C4-2B (cell line): ENCODE data around the gene CACNA1G.

Experiments used
- H3K27ac ChIP-seq: fragments of 450-650 bp; 2 replicates; pipeline ENCODE4 v1.5.1; 2017
- CTCF ChIP-seq: fragments of 450-650 bp; conservative IDR thresholded peaks from 2 replicates; pipeline ENCODE4 v1.5.1; 2017; ENCODE audit warnings: mild to moderate bottlenecking
- ZFX ChIP-seq: fragments of 450-650 bp; IDR thresholded peaks from 2 replicates; pipeline ENCODE4 v1.6.1; 2017

CACNA1G gene

GRCh38 chr17:50656509-50656908 lies 96.0 kb downstream of the CACNA1G start:
- TF ChIP-seq ZFX (no peak), CTCF (no peak)
- H3K27ac ChIP-seq = no peak overlapping the region

- H3K27ac ChIP-seq = no peak overlapping the region
- TF ChIP-seq ZFX (no peak), CTCF (no peak)
Measured at GRCh38 chr17:50657054-50657453, 96.5 kb downstream of the CACNA1G start.

DNA sequence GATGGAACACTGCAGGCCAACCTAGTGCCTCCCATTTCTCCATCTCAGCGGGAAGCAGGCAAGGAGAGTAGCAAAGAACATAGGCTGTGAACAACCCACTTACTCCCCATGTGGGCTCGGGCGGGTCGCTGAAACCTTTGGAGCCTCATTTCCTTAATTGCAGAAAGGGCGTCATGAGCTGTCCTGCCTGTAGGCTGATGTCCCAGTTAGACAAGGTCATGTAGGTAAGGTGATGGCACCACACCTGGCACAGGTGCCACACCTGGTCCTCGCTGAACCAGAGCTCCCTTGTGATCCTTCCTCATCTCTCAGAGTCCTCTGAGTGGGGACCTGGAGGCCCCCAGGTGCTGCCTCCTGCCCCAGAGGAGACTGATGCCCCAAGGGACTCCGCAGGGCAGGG lies 97.1 kb downstream of the CACNA1G start:
- TF ChIP-seq ZFX = no peak
- no peak for TF ChIP-seq CTCF

DNA sequence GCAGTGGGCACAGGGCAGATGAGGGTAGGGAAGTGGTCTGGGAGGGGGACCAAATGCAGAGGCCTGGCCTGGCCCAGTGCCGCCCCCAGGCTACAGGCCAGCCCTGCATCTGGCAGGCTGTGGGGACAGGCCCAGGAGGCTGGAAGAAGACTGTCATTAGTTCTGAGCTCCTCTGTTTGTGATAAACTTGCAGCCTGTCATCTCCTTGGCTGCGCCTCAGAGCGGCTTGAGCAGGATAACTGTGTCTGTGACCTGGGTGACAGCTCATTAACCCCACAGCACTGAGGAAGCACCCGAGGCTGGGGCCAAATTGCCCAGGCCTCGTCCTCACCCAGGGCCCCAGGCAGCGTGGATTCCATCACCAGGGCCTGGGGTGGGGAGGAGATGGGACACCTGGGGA lies 98.1 kb downstream of the CACNA1G start:
- TF ChIP-seq ZFX (no peak), CTCF (no peak)
- no peak overlapping the region for H3K27ac ChIP-seq

More for the DNA sequence above, 97.1 kb downstream of the CACNA1G start:
- no peak overlapping the region for H3K27ac ChIP-seq

DNA sequence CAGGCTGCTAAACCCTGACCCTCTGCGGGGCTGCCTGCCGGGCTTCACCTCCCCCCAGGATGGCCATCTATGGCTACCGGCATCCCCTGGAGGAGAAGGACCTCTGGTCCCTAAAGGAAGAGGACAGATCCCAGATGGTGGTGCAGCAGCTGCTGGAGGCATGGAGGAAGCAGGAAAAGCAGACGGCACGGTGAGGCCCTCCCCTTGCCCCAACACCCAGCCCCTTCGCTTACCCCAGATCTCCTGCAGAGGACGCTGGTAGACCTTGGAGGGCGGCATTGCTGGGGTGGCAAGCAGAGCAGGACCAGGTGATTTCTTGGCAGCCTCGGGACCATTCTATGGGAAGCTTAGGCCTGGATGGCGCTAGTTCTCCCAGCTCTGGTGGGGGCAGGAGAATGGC lies 98.7 kb downstream of the CACNA1G start:
- TF ChIP-seq CTCF (no peak), ZFX (no peak)
- H3K27ac ChIP-seq = peak overlapping the region; percentile 72; the same call in 1 of the 2 replicates

DNA sequence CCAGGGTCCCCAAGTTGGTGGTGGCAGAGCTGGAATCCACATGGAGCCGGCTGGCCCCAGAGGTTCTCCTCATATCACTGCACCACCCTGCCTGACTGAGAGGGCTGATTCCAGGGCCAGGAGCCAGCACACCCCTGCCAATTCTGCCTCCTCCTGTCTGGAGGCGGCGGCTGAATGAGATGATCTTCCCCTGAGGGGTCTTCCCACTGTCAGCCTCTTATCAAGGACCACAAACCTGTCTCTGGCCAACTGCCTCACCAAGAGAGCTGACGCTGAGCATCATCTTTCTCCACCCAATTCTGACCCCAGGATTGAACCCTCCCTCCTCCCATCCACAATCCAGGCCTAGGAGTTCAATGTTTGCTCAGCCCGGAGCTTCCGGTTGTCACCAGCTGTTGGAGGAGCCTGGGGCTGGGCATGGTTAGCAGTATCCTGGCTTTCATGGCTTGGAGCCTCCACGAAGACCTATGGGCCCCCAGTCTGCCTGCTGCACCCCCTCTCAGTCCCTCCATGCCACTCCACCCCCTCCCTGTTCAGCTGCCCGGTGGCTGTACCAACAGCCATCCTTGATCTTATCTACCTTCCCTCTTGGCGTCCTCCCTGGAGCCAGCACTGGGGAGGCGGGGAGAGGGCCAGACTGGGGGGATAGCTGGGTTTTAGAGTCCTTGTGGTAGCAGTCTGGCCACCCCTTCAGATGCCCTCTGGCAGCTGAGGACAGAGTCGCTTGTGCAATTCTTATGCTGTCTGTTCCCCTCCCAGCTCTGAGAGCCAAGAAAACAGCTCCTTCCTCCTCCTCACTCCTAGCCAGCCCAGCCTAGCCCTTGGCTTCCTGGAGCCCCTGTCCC lies 99.7 kb downstream of the CACNA1G start:
- peak overlapping the region; percentile 72 for H3K27ac ChIP-seq
- TF ChIP-seq CTCF = no peak
- peak; percentile 12; the same call in 1 of the 2 replicates for TF ChIP-seq ZFX

GRCh38 chr17:50660887-50661345 lies 100.4 kb downstream of the CACNA1G start:
- TF ChIP-seq ZFX (no peak), CTCF (no peak)
- H3K27ac ChIP-seq = peak overlapping the region; percentile 72
